OCI-LY3 (cell line): ENCODE data around the gene CLMN.

Source experiments
- H2AFZ ChIP-seq: fragments of 200-600, 300-600 bp; shearing (Covaris generic); 2 replicates; pipeline ENCODE4 v1.6.0; 2014; ENCODE audit warnings: antibody characterized with exemption, low read depth, low read length
- H3K27ac ChIP-seq: fragments of 200-600, 300-600 bp; sonication (generic); 2 replicates; pipeline ENCODE4 v1.5.1; 2014; ENCODE audit warnings: mild to moderate bottlenecking, low read length, moderate library complexity, mixed read lengths
- H3K27me3 ChIP-seq: fragments of 200-600, 300-600 bp; sonication (generic); 2 replicates; pipeline ENCODE4 v1.6.1; 2014; ENCODE audit warnings: low read depth, low read length, mixed read lengths
- H3K36me3 ChIP-seq: fragments of 200-600, 300-600 bp; sonication (generic); replicated peaks from 2 replicates; pipeline ENCODE3; 2014; ENCODE audit warnings: low read depth, low read length, mixed read lengths
- H3K4me1 ChIP-seq: fragments of 300-600, 200-600 bp; sonication (generic); 2 replicates; pipeline ENCODE4 v1.6.1; 2014; ENCODE audit warnings: low read length, mixed read lengths
- H3K4me2 ChIP-seq: fragments of 200-600, 300-600 bp; sonication (generic); 2 replicates; pipeline ENCODE4 v1.6.1; 2014; ENCODE audit warnings: low read length, mixed read lengths
- H3K4me3 ChIP-seq: fragments of 300-600, 200-600 bp; sonication (generic); 2 replicates; pipeline ENCODE4 v1.5.1; 2014; ENCODE audit warnings: antibody characterized with exemption, mild to moderate bottlenecking, low read length, moderate library complexity
- H3K79me2 ChIP-seq: fragments of 300-600, 200-600 bp; shearing (Covaris generic); 2 replicates; pipeline ENCODE4 v1.6.1; 2014; ENCODE audit warnings: mild to moderate bottlenecking, low read length, mixed read lengths
- H3K9ac ChIP-seq: fragments of 300-600, 200-600 bp; shearing (Covaris generic); 2 replicates; pipeline ENCODE4 v1.6.0; 2014; ENCODE audit warnings: mild to moderate bottlenecking, low read length, moderate library complexity
- H3K9me3 ChIP-seq: fragments of 200-600, 300-600 bp; shearing (Covaris generic); 2 replicates; pipeline ENCODE4 v1.6.1; 2014; ENCODE audit warnings: low read length, mixed read lengths; ENCODE audit not compliant: insufficient read depth
- H4K20me1 ChIP-seq: fragments of 200-600, 300-600 bp; sonication (generic); 2 replicates; pipeline ENCODE4 v1.6.1; 2016; ENCODE audit warnings: low read length, mixed read lengths; ENCODE audit not compliant: insufficient read depth
- CTCF ChIP-seq: fragments of 200-600, 300-600 bp; sonication (generic); IDR thresholded peaks from 2 replicates; pipeline ENCODE4 v1.5.1; 2014; ENCODE audit warnings: antibody characterized with exemption, low read length, low read depth
- EZH2phosphoT487 ChIP-seq: fragments of 200-600 bp; shearing (Covaris generic); IDR thresholded peaks from 2 replicates; pipeline ENCODE4 v1.6.1; 2018; ENCODE audit warnings: antibody characterized with exemption, mixed run types, low read depth

The CLMN gene

GRCh38 chr14:95261616-95262510 is 57.8 kb downstream of the CLMN start:
- no peak for TF ChIP-seq CTCF
- no peak for TF ChIP-seq EZH2phosphoT487
- no peaks in the 10 kb centered on the region for H3K9me3 ChIP-seq
- H3K4me1 ChIP-seq, result peaks cover 44% of the 10 kb centered on the region
- no peaks in the 10 kb centered on the region for H3K36me3 ChIP-seq
- no peak overlapping the region for H3K4me3 ChIP-seq
- no peak overlapping the region for H3K27ac ChIP-seq
- H4K20me1 ChIP-seq, result no peaks in the 10 kb centered on the region
- no peaks in the 10 kb centered on the region for H3K79me2 ChIP-seq
- H2AFZ ChIP-seq, result no peak overlapping the region
- H3K9ac ChIP-seq, result no peak overlapping the region
- H3K27me3 ChIP-seq, result no peaks in the 10 kb centered on the region
- no peak overlapping the region for H3K4me2 ChIP-seq

GRCh38 chr14:95260537-95261361 is 59.0 kb downstream of the CLMN start:
- no peak for TF ChIP-seq EZH2phosphoT487
- no peak for TF ChIP-seq CTCF
- Histone ChIP-seq H3K4me3 (no peak overlapping the region), H3K27me3 (no peaks in the 10 kb centered on the region), H3K9ac (no peak overlapping the region), H3K36me3 (no peaks in the 10 kb centered on the region), H2AFZ (no peak overlapping the region), H4K20me1 (no peaks in the 10 kb centered on the region), H3K79me2 (no peaks in the 10 kb centered on the region), H3K27ac (no peak overlapping the region), H3K4me2 (no peak overlapping the region), H3K4me1 (peaks cover 38% of the 10 kb centered on the region), H3K9me3 (no peaks in the 10 kb centered on the region)

GRCh38 chr14:95258754-95259593 is 60.7 kb downstream of the CLMN start:
- Histone ChIP-seq H3K9ac (no peak overlapping the region), H3K79me2 (no peaks in the 10 kb centered on the region), H3K4me2 (peak overlapping the region; percentile 11; the same call in 1 of the 2 replicates), H3K36me3 (no peaks in the 10 kb centered on the region), H3K27me3 (no peaks in the 10 kb centered on the region), H4K20me1 (no peaks in the 10 kb centered on the region), H3K9me3 (no peaks in the 10 kb centered on the region), H3K4me1 (peaks cover 34% of the 10 kb centered on the region), H2AFZ (no peak overlapping the region), H3K27ac (no peak overlapping the region), H3K4me3 (no peak overlapping the region)
- no peak for TF ChIP-seq CTCF

- Histone ChIP-seq H3K9me3 (no peaks in the 10 kb centered on the region), H3K4me2 (no peak overlapping the region), H3K79me2 (no peaks in the 10 kb centered on the region), H2AFZ (no peak overlapping the region), H4K20me1 (no peaks in the 10 kb centered on the region), H3K9ac (no peak overlapping the region), H3K36me3 (no peaks in the 10 kb centered on the region), H3K27me3 (no peaks in the 10 kb centered on the region), H3K4me3 (no peak overlapping the region), H3K27ac (no peak overlapping the region), H3K4me1 (peaks cover 34% of the 10 kb centered on the region)
- TF ChIP-seq EZH2phosphoT487, result no peak
- no peak for TF ChIP-seq CTCF
Measured at GRCh38 chr14:95258156-95258555, 61.6 kb downstream of the CLMN start.
